Uterus (tissue), 4 donors: ENCODE results near the gene AQP9. TPM values are rescaled to one million over a fixed set of nuclear protein-coding genes. Genes with fewer than 3 reads are reported as not detected.
"Not testable (repeated sequence)": the region's sequence is repeated elsewhere in the genome, so short reads cannot be mapped to it uniquely, and the experiment has no call there.

ENCODE experiments used
- DNase-seq, 2 donors: peaks; one replicate each; pipeline ENCODE4 v3.0.0-alpha.2; 2019 to 2020
- H3K27ac ChIP-seq, 2 donors: fragments of 200-600 bp; sonication (generic); 1 replicate in 1 of 2; 2 replicates in 1 of 2; pipeline ENCODE4 v1.5.1; 2016 to 2018
- H3K27me3 ChIP-seq, 2 donors: fragments of 200-600 bp; sonication (generic); one replicate each; pipeline ENCODE4 v1.5.1; 2018 to 2019; ENCODE audit warnings: control low read depth in 1 of 2
- H3K36me3 ChIP-seq, 2 donors: fragments of 200-600 bp; sonication (generic); one replicate each; pipeline ENCODE4 v1.5.1; 2019; ENCODE audit warnings: control low read depth in 1 of 2
- H3K4me1 ChIP-seq, 2 donors: fragments of 200-600 bp; sonication (generic); one replicate each; pipeline ENCODE4 v1.5.1; 2018 to 2019; ENCODE audit warnings: control low read depth in 1 of 2
- H3K4me3 ChIP-seq, 2 donors: fragments of 200-600 bp; sonication (generic); 1 replicate in 1 of 2; 2 replicates in 1 of 2; pipeline ENCODE4 v1.5.1; 2018 to 2019; ENCODE audit warnings: mild to moderate bottlenecking in 1 of 2
- H3K9me3 ChIP-seq, 2 donors: fragments of 200-600 bp; sonication (generic); one replicate each; pipeline ENCODE4 v1.5.1; 2019; ENCODE audit warnings: control low read depth in 1 of 2
- POLR2A ChIP-seq, 2 donors: fragments of 450-650 bp; IDR thresholded peaks; one replicate each; pipeline ENCODE4 v1.6.1; 2016; ENCODE audit warnings: antibody characterized with exemption in 2 of 2, mild to moderate bottlenecking in 1 of 2, moderate library complexity in 1 of 2
- intact Hi-C: fragments of 100-400 bp; cut with DNase I; formaldehyde crosslinking; loops from one replicate; pipeline ENCODE4 v1.15.1; 2023; ENCODE audit warnings: low total_unique reads
- total RNA-seq, 4 donors: library from RNA; depleted of rRNA in 3 of 4; stranded (reverse); fragments of >200 nt in 3 of 4; gene quantifications; one replicate each; pipeline versions ENCODE4 v1.1.0 to v1.2.4, GENCODE V29; 2014 to 2023
- TF ChIP-seq, protein P1 (sequence below), 4 experiments: fragments of 200-600 bp in 2 of 4; fragments of 450-650 bp in 2 of 4; sonication (generic) in 2 of 4; IDR thresholded peaks; one replicate each; pipeline ENCODE4 v1.5.1; 2016 to 2019; ENCODE audit warnings: antibody characterized with exemption in 4 of 4, mild to moderate bottlenecking in 2 of 4, moderate library complexity in 1 of 4
- donor health status: DM: yes; HTN: yes; CAD: no.

AQP9 gene
- total RNA-seq, 4 donors from 2014 or later = 0.51 to 1.5 (median 0.64) TPM

DNA sequence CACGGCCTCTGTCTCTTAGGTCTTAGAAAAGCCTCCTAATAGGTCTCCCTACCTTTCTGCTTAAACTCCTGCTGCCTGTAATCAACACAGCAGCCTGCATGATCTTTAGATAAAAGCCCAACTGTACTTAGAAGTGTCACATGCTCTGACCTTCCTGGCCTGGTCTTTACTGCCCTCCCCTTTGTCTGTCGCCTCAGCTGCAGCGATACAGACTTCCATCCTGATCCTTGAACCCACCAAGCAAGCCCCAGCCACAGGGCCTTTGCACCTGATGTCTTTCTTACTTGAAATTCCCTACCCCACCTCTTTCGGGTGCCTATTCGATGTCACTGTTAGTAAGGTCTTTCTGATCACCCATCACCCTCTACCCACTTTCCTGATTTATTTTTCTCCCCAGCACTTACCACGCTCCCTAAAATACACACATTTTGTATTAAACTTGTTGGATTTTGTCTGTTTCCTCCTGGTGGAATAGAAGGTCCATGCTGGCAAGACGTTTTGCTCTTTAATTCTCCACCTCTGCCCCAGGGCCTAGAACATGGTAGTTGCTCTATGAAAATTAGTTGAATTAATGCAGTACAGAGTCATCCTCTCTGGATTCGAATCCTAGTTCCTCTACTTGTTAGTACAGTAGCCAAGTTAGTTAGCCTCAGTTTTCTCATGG is 51.1 kb downstream of the AQP9 start:
- no peaks in the 10 kb centered on the region for H3K4me1 ChIP-seq
- intact Hi-C loops = no loop called here
- DNase-seq = no peak
- H3K9me3 ChIP-seq = no peaks in the 10 kb centered on the region
- H3K27me3 ChIP-seq = no peaks in the 10 kb centered on the region
- no peak overlapping the region for H3K27ac ChIP-seq
- no peak overlapping the region for H3K4me3 ChIP-seq
- no peaks in the 10 kb centered on the region for H3K36me3 ChIP-seq
- TF ChIP-seq, protein P1, sequence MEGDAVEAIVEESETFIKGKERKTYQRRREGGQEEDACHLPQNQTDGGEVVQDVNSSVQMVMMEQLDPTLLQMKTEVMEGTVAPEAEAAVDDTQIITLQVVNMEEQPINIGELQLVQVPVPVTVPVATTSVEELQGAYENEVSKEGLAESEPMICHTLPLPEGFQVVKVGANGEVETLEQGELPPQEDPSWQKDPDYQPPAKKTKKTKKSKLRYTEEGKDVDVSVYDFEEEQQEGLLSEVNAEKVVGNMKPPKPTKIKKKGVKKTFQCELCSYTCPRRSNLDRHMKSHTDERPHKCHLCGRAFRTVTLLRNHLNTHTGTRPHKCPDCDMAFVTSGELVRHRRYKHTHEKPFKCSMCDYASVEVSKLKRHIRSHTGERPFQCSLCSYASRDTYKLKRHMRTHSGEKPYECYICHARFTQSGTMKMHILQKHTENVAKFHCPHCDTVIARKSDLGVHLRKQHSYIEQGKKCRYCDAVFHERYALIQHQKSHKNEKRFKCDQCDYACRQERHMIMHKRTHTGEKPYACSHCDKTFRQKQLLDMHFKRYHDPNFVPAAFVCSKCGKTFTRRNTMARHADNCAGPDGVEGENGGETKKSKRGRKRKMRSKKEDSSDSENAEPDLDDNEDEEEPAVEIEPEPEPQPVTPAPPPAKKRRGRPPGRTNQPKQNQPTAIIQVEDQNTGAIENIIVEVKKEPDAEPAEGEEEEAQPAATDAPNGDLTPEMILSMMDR (IDR thresholded peaks at IDR 0.05) = no peak
- TF ChIP-seq POLR2A (IDR thresholded peaks at IDR 0.05) = no peak

DNA sequence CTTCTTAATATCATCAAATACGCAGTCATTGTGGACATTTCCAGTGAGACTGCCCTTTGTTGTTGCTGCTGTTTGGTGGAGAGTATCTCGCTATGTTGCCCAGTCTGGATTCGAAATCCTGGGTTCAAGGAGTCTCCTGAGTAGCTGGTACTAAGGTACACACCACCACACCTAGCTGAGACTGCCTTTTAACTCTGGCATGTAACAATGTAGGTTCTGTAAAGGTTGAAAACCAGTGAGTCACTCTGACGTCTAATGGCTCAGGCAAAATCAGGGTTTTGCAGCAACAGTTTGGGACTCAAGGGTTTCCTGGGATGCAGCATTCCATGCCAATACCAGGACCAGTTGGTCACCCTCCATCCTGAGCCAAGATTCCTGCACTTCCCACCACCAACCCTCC is 52.2 kb downstream of the AQP9 start:
- TF ChIP-seq POLR2A (IDR thresholded peaks at IDR 0.05) = no peak
- TF ChIP-seq, protein P1 (IDR thresholded peaks at IDR 0.05) = no peak
- no peaks in the 10 kb centered on the region for H3K4me1 ChIP-seq
- no peak for DNase-seq
- H3K4me3 ChIP-seq = no peak overlapping the region
- intact Hi-C loops = no loop called here
- no peaks in the 10 kb centered on the region for H3K27me3 ChIP-seq
- no peaks in the 10 kb centered on the region for H3K9me3 ChIP-seq
- no peak overlapping the region for H3K27ac ChIP-seq
- H3K36me3 ChIP-seq = no peaks in the 10 kb centered on the region

DNA sequence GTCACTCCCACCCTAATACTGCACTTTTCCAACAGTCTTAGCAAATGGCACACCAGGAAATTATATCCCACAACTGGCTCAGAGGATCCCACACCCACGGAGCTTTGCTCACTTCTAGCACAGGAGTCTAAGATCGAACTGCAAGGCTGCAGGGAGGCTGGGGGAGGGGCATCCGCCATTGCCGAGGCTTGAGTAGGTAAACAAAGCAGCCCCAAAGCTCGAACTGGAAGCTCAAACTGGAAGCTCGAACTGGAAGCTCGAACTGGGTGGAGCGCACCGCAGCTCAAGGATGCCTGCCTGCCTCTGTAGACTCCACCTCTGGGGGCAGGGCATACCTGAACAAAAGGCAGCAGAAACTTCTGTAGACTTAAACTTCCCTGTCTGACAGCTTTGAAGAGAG is 55.5 kb downstream of the AQP9 start:
- H3K4me1 ChIP-seq, H3K36me3 ChIP-seq, intact Hi-C loops, H3K9me3 ChIP-seq, DNase-seq, H3K27me3 ChIP-seq, H3K27ac ChIP-seq, H3K4me3 ChIP-seq: not testable (repeated sequence)

DNA sequence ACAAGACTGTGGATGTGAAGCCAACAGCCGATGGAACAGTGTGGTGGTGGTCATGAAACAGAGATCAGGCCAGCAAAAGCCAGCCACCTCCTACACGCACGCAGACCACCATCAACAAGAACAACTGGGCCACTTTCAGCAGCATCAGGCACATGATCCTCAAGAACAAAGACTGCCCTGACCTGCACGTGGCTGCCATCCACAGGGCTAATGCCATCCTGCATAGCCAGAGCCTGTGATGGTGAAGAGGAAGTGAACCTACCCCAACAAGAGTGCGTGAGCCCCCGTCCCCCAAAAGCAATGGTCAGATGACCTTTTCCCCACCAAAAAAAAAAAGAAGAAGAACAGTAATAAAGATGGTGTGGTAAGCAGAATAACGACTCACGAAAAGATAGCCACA is 62.6 kb downstream of the AQP9 start:
- Histone ChIP-seq H3K4me1 (no peaks in the 10 kb centered on the region), H3K4me3 (no peak overlapping the region), H3K36me3 (no peaks in the 10 kb centered on the region), H3K9me3 (no peaks in the 10 kb centered on the region), H3K27me3 (no peaks in the 10 kb centered on the region), H3K27ac (no peak overlapping the region)
- DNase-seq = no peak
- intact Hi-C loops = no loop called here
- TF ChIP-seq, protein P1 (IDR thresholded peaks at IDR 0.05) = no peak
- TF ChIP-seq POLR2A (IDR thresholded peaks at IDR 0.05) = no peak

DNA sequence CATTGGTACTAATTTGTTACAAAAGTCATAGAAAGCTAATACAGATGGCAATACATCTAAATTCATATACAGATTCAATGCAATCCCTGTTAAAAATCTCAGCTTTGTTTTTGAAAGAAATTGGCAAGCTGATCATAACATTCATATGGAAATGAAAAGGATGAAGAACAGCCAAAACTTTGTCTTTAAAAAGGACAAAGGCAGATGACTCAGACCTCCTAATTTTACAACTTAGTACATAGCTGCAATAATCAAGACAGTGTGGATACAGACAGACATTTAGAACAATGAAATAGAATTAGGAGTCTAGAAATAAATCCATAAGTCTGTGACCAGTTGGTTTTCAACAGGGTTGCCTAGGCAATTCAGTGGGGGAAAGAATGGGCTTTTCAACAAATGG is 63.3 kb downstream of the AQP9 start:
- no peaks in the 10 kb centered on the region for H3K36me3 ChIP-seq
- intact Hi-C loops = no loop called here
- TF ChIP-seq POLR2A (IDR thresholded peaks at IDR 0.05) = no peak
- TF ChIP-seq, protein P1 (IDR thresholded peaks at IDR 0.05) = no peak
- no peaks in the 10 kb centered on the region for H3K9me3 ChIP-seq
- no peaks in the 10 kb centered on the region for H3K4me1 ChIP-seq
- no peak overlapping the region for H3K27ac ChIP-seq
- no peak overlapping the region for H3K4me3 ChIP-seq
- H3K27me3 ChIP-seq = no peaks in the 10 kb centered on the region
- DNase-seq = no peak

DNA sequence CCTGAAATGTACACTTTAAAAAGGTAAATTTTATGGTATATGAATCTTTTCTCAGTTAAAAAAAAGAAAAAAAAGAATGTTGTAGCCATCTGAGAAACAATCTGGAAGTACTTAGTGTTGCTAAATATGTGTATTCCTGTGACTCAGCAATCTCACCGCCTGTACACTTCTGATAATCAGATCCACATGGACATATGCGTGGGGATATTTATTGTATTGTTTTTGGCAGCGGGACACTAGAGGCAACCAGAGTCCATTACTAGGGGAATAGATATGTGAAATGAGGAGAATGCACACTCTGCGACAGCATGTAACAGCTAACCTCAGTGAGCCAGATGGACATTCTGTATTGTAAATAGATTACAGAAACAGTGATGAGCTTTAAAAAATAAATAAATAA is 65.4 kb downstream of the AQP9 start:
- intact Hi-C loops = no loop called here
- H3K36me3 ChIP-seq = no peaks in the 10 kb centered on the region
- no peaks in the 10 kb centered on the region for H3K4me1 ChIP-seq
- TF ChIP-seq, protein P1 (IDR thresholded peaks at IDR 0.05) = no peak
- TF ChIP-seq POLR2A (IDR thresholded peaks at IDR 0.05) = no peak
- H3K27me3 ChIP-seq = no peaks in the 10 kb centered on the region
- no peak overlapping the region for H3K27ac ChIP-seq
- DNase-seq = no peak
- no peaks in the 10 kb centered on the region for H3K9me3 ChIP-seq
- H3K4me3 ChIP-seq = no peak overlapping the region
